Activated naive CD8-positive, alpha-beta T cell (primary cell): ENCODE data around the gene SPRY1.

ENCODE experiments used
- H3K27ac Mint-ChIP-seq: one replicate; pipeline ENCODE4 v1.8.0; 2021; ENCODE audit warnings: mixed read lengths
- H3K27me3 Mint-ChIP-seq: one replicate; pipeline ENCODE4 v1.8.0; 2021; ENCODE audit warnings: mixed read lengths
- H3K36me3 Mint-ChIP-seq: one replicate; pipeline ENCODE4 v1.8.0; 2021; ENCODE audit warnings: mixed read lengths
- H3K4me1 Mint-ChIP-seq: one replicate; pipeline ENCODE4 v1.8.0; 2021; ENCODE audit warnings: low read depth, mixed read lengths
- H3K4me3 Mint-ChIP-seq: one replicate; pipeline ENCODE4 v1.8.0; 2021; ENCODE audit warnings: mild to moderate bottlenecking, mixed read lengths
- H3K9me3 Mint-ChIP-seq: one replicate; pipeline ENCODE4 v1.8.0; 2021; ENCODE audit warnings: low read depth, mixed read lengths

Gene SPRY1

GRCh38 chr4:123361195-123361861, 35.3 kb upstream of the SPRY1 start:
- Mint-ChIP-seq H3K4me1 (no peaks in the 10 kb centered on the region), H3K4me3 (no peak overlapping the region), H3K27ac (no peak overlapping the region), H3K27me3 (no peaks in the 10 kb centered on the region), H3K9me3 (no peaks in the 10 kb centered on the region), H3K36me3 (no peaks in the 10 kb centered on the region)

- H3K4me3 Mint-ChIP-seq: no peak overlapping the region
- no peaks in the 10 kb centered on the region for H3K4me1 Mint-ChIP-seq
- H3K9me3 Mint-ChIP-seq: no peaks in the 10 kb centered on the region
- H3K27me3 Mint-ChIP-seq: no peaks in the 10 kb centered on the region
- H3K27ac Mint-ChIP-seq: no peak overlapping the region
- H3K36me3 Mint-ChIP-seq: no peaks in the 10 kb centered on the region
Measured at GRCh38 chr4:123362103-123362502, 34.5 kb upstream of the SPRY1 start.

GRCh38 chr4:123363729-123364128, 32.9 kb upstream of the SPRY1 start:
- Mint-ChIP-seq H3K4me1 (no peaks in the 10 kb centered on the region), H3K36me3 (no peaks in the 10 kb centered on the region), H3K4me3 (no peak overlapping the region), H3K27me3 (no peaks in the 10 kb centered on the region), H3K9me3 (no peaks in the 10 kb centered on the region), H3K27ac (no peak overlapping the region)

- Mint-ChIP-seq H3K9me3 (no peaks in the 10 kb centered on the region), H3K36me3 (no peaks in the 10 kb centered on the region), H3K27me3 (no peaks in the 10 kb centered on the region), H3K4me3 (no peak overlapping the region), H3K27ac (no peak overlapping the region), H3K4me1 (no peaks in the 10 kb centered on the region)
Measured at GRCh38 chr4:123364906-123365305, 31.7 kb upstream of the SPRY1 start.

- Mint-ChIP-seq H3K27ac (no peak overlapping the region), H3K9me3 (no peaks in the 10 kb centered on the region), H3K27me3 (no peaks in the 10 kb centered on the region), H3K4me1 (no peaks in the 10 kb centered on the region), H3K4me3 (no peak overlapping the region), H3K36me3 (no peaks in the 10 kb centered on the region)
Measured at GRCh38 chr4:123365412-123365811, 31.2 kb upstream of the SPRY1 start.

GRCh38 chr4:123366144-123366748, 30.3 kb upstream of the SPRY1 start:
- Mint-ChIP-seq H3K4me1 (no peaks in the 10 kb centered on the region), H3K4me3 (no peak overlapping the region), H3K27ac (no peak overlapping the region), H3K9me3 (no peaks in the 10 kb centered on the region), H3K27me3 (no peaks in the 10 kb centered on the region), H3K36me3 (no peaks in the 10 kb centered on the region)

GRCh38 chr4:123378794-123379193, 17.8 kb upstream of the SPRY1 start:
- Mint-ChIP-seq H3K9me3 (no peaks in the 10 kb centered on the region), H3K36me3 (no peaks in the 10 kb centered on the region), H3K4me1 (no peaks in the 10 kb centered on the region), H3K27ac (no peak overlapping the region), H3K4me3 (no peak overlapping the region), H3K27me3 (no peaks in the 10 kb centered on the region)

GRCh38 chr4:123379392-123379791, 17.2 kb upstream of the SPRY1 start:
- Mint-ChIP-seq H3K9me3 (no peaks in the 10 kb centered on the region), H3K36me3 (no peaks in the 10 kb centered on the region), H3K27me3 (no peaks in the 10 kb centered on the region), H3K27ac (no peak overlapping the region), H3K4me1 (no peaks in the 10 kb centered on the region), H3K4me3 (no peak overlapping the region)

- Mint-ChIP-seq H3K36me3 (no peaks in the 10 kb centered on the region), H3K4me1 (no peaks in the 10 kb centered on the region), H3K27ac (no peak overlapping the region), H3K4me3 (no peak overlapping the region), H3K9me3 (no peaks in the 10 kb centered on the region), H3K27me3 (no peaks in the 10 kb centered on the region)
Measured at GRCh38 chr4:123380728-123381716, 15.6 kb upstream of the SPRY1 start.

GRCh38 chr4:123381996-123382395, 14.6 kb upstream of the SPRY1 start:
- no peaks in the 10 kb centered on the region for H3K9me3 Mint-ChIP-seq
- no peak overlapping the region for H3K27ac Mint-ChIP-seq
- H3K4me1 Mint-ChIP-seq: no peaks in the 10 kb centered on the region
- H3K36me3 Mint-ChIP-seq: no peaks in the 10 kb centered on the region
- H3K27me3 Mint-ChIP-seq: no peaks in the 10 kb centered on the region
- no peak overlapping the region for H3K4me3 Mint-ChIP-seq

GRCh38 chr4:123383566-123383965, 13.0 kb upstream of the SPRY1 start:
- H3K4me3 Mint-ChIP-seq: no peak overlapping the region
- no peaks in the 10 kb centered on the region for H3K36me3 Mint-ChIP-seq
- no peak overlapping the region for H3K27ac Mint-ChIP-seq
- no peaks in the 10 kb centered on the region for H3K9me3 Mint-ChIP-seq
- no peaks in the 10 kb centered on the region for H3K4me1 Mint-ChIP-seq
- no peaks in the 10 kb centered on the region for H3K27me3 Mint-ChIP-seq

GRCh38 chr4:123386609-123387008, 10.0 kb upstream of the SPRY1 start:
- Mint-ChIP-seq H3K27me3 (peaks cover 3% of the 10 kb centered on the region), H3K9me3 (no peaks in the 10 kb centered on the region), H3K36me3 (no peaks in the 10 kb centered on the region), H3K4me3 (no peak overlapping the region), H3K27ac (no peak overlapping the region), H3K4me1 (no peaks in the 10 kb centered on the region)

GRCh38 chr4:123390846-123391456, 5.6 kb upstream of the SPRY1 start:
- peaks cover 3% of the 10 kb centered on the region for H3K27me3 Mint-ChIP-seq
- H3K27ac Mint-ChIP-seq: no peak overlapping the region
- no peaks in the 10 kb centered on the region for H3K9me3 Mint-ChIP-seq
- no peak overlapping the region for H3K4me3 Mint-ChIP-seq
- no peaks in the 10 kb centered on the region for H3K36me3 Mint-ChIP-seq
- peaks cover 5% of the 10 kb centered on the region for H3K4me1 Mint-ChIP-seq

- H3K36me3 Mint-ChIP-seq: no peaks in the 10 kb centered on the region
- no peak overlapping the region for H3K4me3 Mint-ChIP-seq
- peaks cover 3% of the 10 kb centered on the region for H3K27me3 Mint-ChIP-seq
- no peak overlapping the region for H3K27ac Mint-ChIP-seq
- no peaks in the 10 kb centered on the region for H3K9me3 Mint-ChIP-seq
- peaks cover 10% of the 10 kb centered on the region for H3K4me1 Mint-ChIP-seq
Measured at GRCh38 chr4:123393721-123394120, 2.9 kb upstream of the SPRY1 start.
